Activated naive CD4-positive, alpha-beta T cell treated with anti-CD3 and anti-CD28 coated beads, Interleukin-2, amount 10 ng/mL, durations not matched to agents 7 days and 5 days (primary cell): ENCODE results near the gene GATAD2B.
A peak's percentile ranks its signal among the peaks of the same experiment; 100 is the strongest.

Source experiments
- CTCF ChIA-PET: fragments of 350-600 bp; sonication (Branson Sonifier 250); formaldehyde crosslinking; loops from one replicate; lab custom pipeline; 2021; ENCODE audit warnings: antibody characterized with exemption; lab: Charles Lee
- DNase-seq: peaks from one replicate; pipeline ENCODE4 v3.0.0-alpha.2; 2020
- H3K27ac Mint-ChIP-seq: one replicate; pipeline ENCODE4 v1.8.0; 2021; ENCODE audit warnings: mild to moderate bottlenecking, moderate library complexity, mixed read lengths
- H3K27me3 Mint-ChIP-seq: one replicate; pipeline ENCODE4 v1.8.0; 2021; ENCODE audit warnings: mild to moderate bottlenecking, mixed read lengths
- H3K36me3 Mint-ChIP-seq: one replicate; pipeline ENCODE4 v1.8.0; 2021; ENCODE audit warnings: mixed read lengths
- H3K4me1 Mint-ChIP-seq: one replicate; pipeline ENCODE4 v1.8.0; 2021; ENCODE audit warnings: mixed read lengths
- H3K4me3 Mint-ChIP-seq: one replicate; pipeline ENCODE4 v1.8.0; 2021; ENCODE audit warnings: mild to moderate bottlenecking, moderate library complexity, mixed read lengths
- H3K9me3 Mint-ChIP-seq: one replicate; pipeline ENCODE4 v1.8.0; 2021; ENCODE audit warnings: mixed read lengths

The GATAD2B gene

GRCh38 chr1:153959454-153959853 is 36.7 kb upstream of the GATAD2B start:
- Mint-ChIP-seq H3K9me3 (no peaks in the 10 kb centered on the region), H3K4me3 (no peak overlapping the region), H3K27me3 (no peaks in the 10 kb centered on the region), H3K27ac (no peak overlapping the region), H3K4me1 (peaks cover 70% of the 10 kb centered on the region), H3K36me3 (peaks cover 25% of the 10 kb centered on the region)
- CTCF ChIA-PET, result interaction anchor here (1.0 kb wide), 1 partner anchor 21 kb away, joined by 3 read pairs; no protein-coding TSS in a partner anchor
- DNase-seq, result no peak

- peaks cover 70% of the 10 kb centered on the region for H3K4me1 Mint-ChIP-seq
- H3K4me3 Mint-ChIP-seq, result peak overlapping the region; percentile 98
- CTCF ChIA-PET, result no interaction called here
Measured at GRCh38 chr1:153958961-153959260, 36.1 kb upstream of the GATAD2B start.

GRCh38 chr1:153958111-153958960 is 35.6 kb upstream of the GATAD2B start, which contains the start of gene CRTC2:
CRTC2 (minus strand) TSS chr1:153958612; CDS start chr1:153958497, 115 bp downstream.
- CTCF ChIA-PET, result interaction anchor here (0.9 to 2.5 kb wide), 3 partner anchors 9 to 28 kb away, joined by 3 to 10 read pairs (median 6); partner anchors contain the start of genes CREB3L4 and RAB13
- Mint-ChIP-seq H3K27ac (peak within 1 kb of the TSS; percentile 96), H3K27me3 (no peaks in the 10 kb centered on the region), H3K36me3 (peaks cover 35% of the 10 kb centered on the region), H3K4me3 (peak within 1 kb of the TSS; percentile 98), H3K9me3 (no peaks in the 10 kb centered on the region), H3K4me1 (peaks cover 70% of the 10 kb centered on the region)
- peak; percentile 99 for DNase-seq

More at GRCh38 chr1:153958961-153959260, 36.1 kb upstream of the GATAD2B start:
- no peaks in the 10 kb centered on the region for H3K27me3 Mint-ChIP-seq
- no peaks in the 10 kb centered on the region for H3K9me3 Mint-ChIP-seq
- no peak for DNase-seq
- H3K36me3 Mint-ChIP-seq, result peaks cover 29% of the 10 kb centered on the region
- H3K27ac Mint-ChIP-seq, result peak overlapping the region; percentile 96

- peak overlapping the region; percentile 98 for H3K4me3 Mint-ChIP-seq
- H3K27ac Mint-ChIP-seq, result peak overlapping the region; percentile 96
- no peaks in the 10 kb centered on the region for H3K9me3 Mint-ChIP-seq
- peaks cover 70% of the 10 kb centered on the region for H3K4me1 Mint-ChIP-seq
- H3K36me3 Mint-ChIP-seq, result peaks cover 38% of the 10 kb centered on the region
- CTCF ChIA-PET, result interaction anchor here (0.9 to 2.5 kb wide), 3 partner anchors 10 to 29 kb away, joined by 3 to 10 read pairs (median 6); partner anchors contain the start of genes CREB3L4 and RAB13
- no peaks in the 10 kb centered on the region for H3K27me3 Mint-ChIP-seq
- DNase-seq, result peak; percentile 63
Measured at GRCh38 chr1:153957744-153958110, 35.0 kb upstream of the GATAD2B start.

GRCh38 chr1:153956997-153957715 is 34.4 kb upstream of the GATAD2B start:
- no peak for DNase-seq
- Mint-ChIP-seq H3K36me3 (peaks cover 40% of the 10 kb centered on the region), H3K9me3 (no peaks in the 10 kb centered on the region), H3K27ac (peak overlapping the region; percentile 96), H3K4me3 (peak overlapping the region; percentile 98), H3K4me1 (peaks cover 64% of the 10 kb centered on the region), H3K27me3 (no peaks in the 10 kb centered on the region)
- CTCF ChIA-PET, result interaction anchor here (0.7 to 2.7 kb wide), 6 partner anchors 9 to 188 kb away, joined by 3 to 10 read pairs (median 6); partner anchors contain the start of genes DENND4B, GATAD2B and RAB13

- no peak for DNase-seq
- H3K36me3 Mint-ChIP-seq, result peaks cover 50% of the 10 kb centered on the region
- H3K4me3 Mint-ChIP-seq, result no peak overlapping the region
- H3K27ac Mint-ChIP-seq, result peak overlapping the region; percentile 77
- CTCF ChIA-PET, result interaction anchor here (0.6 to 2.7 kb wide), 2 partner anchors 8 to 10 kb away, joined by 3 to 9 read pairs; partner anchors contain the start of gene DENND4B
- peaks cover 51% of the 10 kb centered on the region for H3K4me1 Mint-ChIP-seq
- no peaks in the 10 kb centered on the region for H3K9me3 Mint-ChIP-seq
- no peaks in the 10 kb centered on the region for H3K27me3 Mint-ChIP-seq
Measured at GRCh38 chr1:153954826-153955225, 32.1 kb upstream of the GATAD2B start.

GRCh38 chr1:153953859-153954365 is 31.1 kb upstream of the GATAD2B start:
- CTCF ChIA-PET, result no interaction called here
- H3K9me3 Mint-ChIP-seq, result no peaks in the 10 kb centered on the region
- no peaks in the 10 kb centered on the region for H3K27me3 Mint-ChIP-seq
- peak overlapping the region; percentile 77 for H3K27ac Mint-ChIP-seq
- H3K4me1 Mint-ChIP-seq, result peaks cover 45% of the 10 kb centered on the region
- H3K4me3 Mint-ChIP-seq, result peak overlapping the region; percentile 22
- no peak for DNase-seq
- H3K36me3 Mint-ChIP-seq, result peaks cover 51% of the 10 kb centered on the region

GRCh38 chr1:153951801-153952200 is 29.0 kb upstream of the GATAD2B start:
- no peak for DNase-seq
- peaks cover 60% of the 10 kb centered on the region for H3K36me3 Mint-ChIP-seq
- CTCF ChIA-PET, result no interaction called here
- H3K27ac Mint-ChIP-seq, result no peak overlapping the region
- no peaks in the 10 kb centered on the region for H3K27me3 Mint-ChIP-seq
- H3K4me1 Mint-ChIP-seq, result peaks cover 42% of the 10 kb centered on the region
- no peak overlapping the region for H3K4me3 Mint-ChIP-seq
- H3K9me3 Mint-ChIP-seq, result no peaks in the 10 kb centered on the region

GRCh38 chr1:153951183-153951582 is 28.4 kb upstream of the GATAD2B start:
- Mint-ChIP-seq H3K27ac (no peak overlapping the region), H3K4me1 (peaks cover 38% of the 10 kb centered on the region), H3K9me3 (no peaks in the 10 kb centered on the region), H3K36me3 (peaks cover 62% of the 10 kb centered on the region), H3K27me3 (no peaks in the 10 kb centered on the region), H3K4me3 (no peak overlapping the region)
- no peak for DNase-seq
- CTCF ChIA-PET, result no interaction called here

GRCh38 chr1:153946622-153947241 is 24.0 kb upstream of the GATAD2B start, which contains the start of gene DENND4B:
DENND4B (minus strand) TSS chr1:153946718; CDS start chr1:153944374, 2,344 bp downstream.
- Mint-ChIP-seq H3K36me3 (peaks cover 67% of the 10 kb centered on the region), H3K4me3 (peak within 1 kb of the TSS; percentile 96), H3K27ac (peak within 1 kb of the TSS; percentile 99), H3K27me3 (peaks cover 4% of the 10 kb centered on the region), H3K4me1 (peaks cover 36% of the 10 kb centered on the region), H3K9me3 (no peaks in the 10 kb centered on the region)
- peak; percentile 80 for DNase-seq
- CTCF ChIA-PET, result interaction anchor here (0.6 to 3.3 kb wide), 15 partner anchors 9 to 380 kb away, joined by 3 to 23 read pairs (median 4); partner anchors contain the start of genes CREB3L4, GATAD2B, RAB13 and RPS27

GRCh38 chr1:153945795-153946621 is 23.2 kb upstream of the GATAD2B start:
- H3K9me3 Mint-ChIP-seq, result no peaks in the 10 kb centered on the region

GRCh38 chr1:153945131-153945794 is 22.5 kb upstream of the GATAD2B start:
- H3K9me3 Mint-ChIP-seq, result no peaks in the 10 kb centered on the region
- peak overlapping the region; percentile 99 for H3K27ac Mint-ChIP-seq
- H3K36me3 Mint-ChIP-seq, result peaks cover 62% of the 10 kb centered on the region
- DNase-seq, result peak; percentile 90
- H3K4me1 Mint-ChIP-seq, result peaks cover 42% of the 10 kb centered on the region
- CTCF ChIA-PET, result interaction anchor here (0.7 to 3.3 kb wide), 17 partner anchors 9 to 268 kb away, joined by 3 to 23 read pairs (median 6); partner anchors contain the start of genes CREB3L4, GATAD2B, JTB and RAB13
- H3K27me3 Mint-ChIP-seq, result peaks cover 4% of the 10 kb centered on the region
- peak overlapping the region; percentile 96 for H3K4me3 Mint-ChIP-seq

More at GRCh38 chr1:153945795-153946621, 23.2 kb upstream of the GATAD2B start:
- peak overlapping the region; percentile 96 for H3K4me3 Mint-ChIP-seq
- CTCF ChIA-PET, result interaction anchor here (0.6 to 3.3 kb wide), 16 partner anchors 10 to 380 kb away, joined by 3 to 23 read pairs (median 4); partner anchors contain the start of genes CREB3L4, GATAD2B, JTB and RAB13
- H3K36me3 Mint-ChIP-seq, result peaks cover 65% of the 10 kb centered on the region
- peak overlapping the region; percentile 99 for H3K27ac Mint-ChIP-seq
- peaks cover 40% of the 10 kb centered on the region for H3K4me1 Mint-ChIP-seq
- H3K27me3 Mint-ChIP-seq, result peaks cover 4% of the 10 kb centered on the region
- DNase-seq, result peak; percentile 87
